ENCODE results near the gene TOP1.
A peak's percentile ranks its signal among the peaks of the same experiment; 100 is the strongest.

DNA sequence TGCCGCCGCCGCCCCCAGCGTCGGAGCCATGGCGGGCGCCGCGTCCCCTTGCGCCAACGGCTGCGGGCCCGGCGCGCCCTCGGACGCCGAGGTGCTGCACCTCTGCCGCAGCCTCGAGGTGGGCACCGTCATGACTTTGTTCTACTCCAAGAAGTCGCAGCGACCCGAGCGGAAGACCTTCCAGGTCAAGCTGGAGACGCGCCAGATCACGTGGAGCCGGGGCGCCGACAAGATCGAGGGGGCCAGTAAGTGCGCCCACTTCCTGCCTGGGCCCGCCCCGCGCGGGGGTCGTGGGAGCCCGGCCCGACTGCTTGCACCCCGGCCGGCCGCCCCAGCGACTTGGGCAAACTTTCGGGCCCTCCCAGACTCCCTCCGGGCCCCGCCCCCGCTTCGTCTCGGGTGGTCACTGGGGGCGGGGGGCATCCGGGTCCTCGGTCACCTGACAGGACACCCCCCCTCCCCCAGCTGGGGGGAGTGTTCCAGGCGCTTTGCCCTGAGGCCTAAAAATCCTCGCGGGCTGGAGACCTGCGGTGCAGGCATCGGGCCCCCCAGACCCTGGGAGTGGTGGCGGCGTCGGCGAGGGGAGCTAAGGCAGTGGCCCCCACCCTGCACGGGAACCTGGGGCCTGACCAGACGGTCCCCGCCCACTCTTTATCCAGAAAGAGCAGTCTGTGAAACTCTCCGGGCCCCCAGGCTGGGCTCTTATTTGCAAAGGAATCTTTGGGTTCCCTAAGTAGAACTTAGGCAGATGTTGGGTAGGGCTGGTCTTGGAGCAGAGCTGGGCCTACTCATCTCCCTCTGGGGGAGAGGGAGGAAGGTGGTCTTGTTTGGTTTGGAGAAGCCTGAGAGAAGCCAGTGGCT, 109.2 kb downstream of the TOP1 start:
- TF ChIP-seq, protein P1, sequence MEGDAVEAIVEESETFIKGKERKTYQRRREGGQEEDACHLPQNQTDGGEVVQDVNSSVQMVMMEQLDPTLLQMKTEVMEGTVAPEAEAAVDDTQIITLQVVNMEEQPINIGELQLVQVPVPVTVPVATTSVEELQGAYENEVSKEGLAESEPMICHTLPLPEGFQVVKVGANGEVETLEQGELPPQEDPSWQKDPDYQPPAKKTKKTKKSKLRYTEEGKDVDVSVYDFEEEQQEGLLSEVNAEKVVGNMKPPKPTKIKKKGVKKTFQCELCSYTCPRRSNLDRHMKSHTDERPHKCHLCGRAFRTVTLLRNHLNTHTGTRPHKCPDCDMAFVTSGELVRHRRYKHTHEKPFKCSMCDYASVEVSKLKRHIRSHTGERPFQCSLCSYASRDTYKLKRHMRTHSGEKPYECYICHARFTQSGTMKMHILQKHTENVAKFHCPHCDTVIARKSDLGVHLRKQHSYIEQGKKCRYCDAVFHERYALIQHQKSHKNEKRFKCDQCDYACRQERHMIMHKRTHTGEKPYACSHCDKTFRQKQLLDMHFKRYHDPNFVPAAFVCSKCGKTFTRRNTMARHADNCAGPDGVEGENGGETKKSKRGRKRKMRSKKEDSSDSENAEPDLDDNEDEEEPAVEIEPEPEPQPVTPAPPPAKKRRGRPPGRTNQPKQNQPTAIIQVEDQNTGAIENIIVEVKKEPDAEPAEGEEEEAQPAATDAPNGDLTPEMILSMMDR (conservative IDR thresholded peaks at IDR 0.05; ENCODE audit: low read depth, low read length): no peak
- no peak for TF ChIP-seq POLR2A (IDR thresholded peaks at IDR 0.05; ENCODE audit: low read depth, low read length)
- no peak for TF ChIP-seq CEBPB (IDR thresholded peaks at IDR 0.05; ENCODE audit: low read depth, low read length)
- peak; percentile 32; the same call in 1 of the 2 replicates for TF ChIP-seq MXI1 (IDR thresholded peaks at IDR 0.05; ENCODE audit: borderline replicate concordance, low read depth, low read length)
- no peak for TF ChIP-seq RAD21 (IDR thresholded peaks at IDR 0.05; ENCODE audit: low read length)
- no peak for TF ChIP-seq SMC3 (IDR thresholded peaks at IDR 0.05; ENCODE audit: low read depth, low read length)
- TF ChIP-seq, protein P2, sequence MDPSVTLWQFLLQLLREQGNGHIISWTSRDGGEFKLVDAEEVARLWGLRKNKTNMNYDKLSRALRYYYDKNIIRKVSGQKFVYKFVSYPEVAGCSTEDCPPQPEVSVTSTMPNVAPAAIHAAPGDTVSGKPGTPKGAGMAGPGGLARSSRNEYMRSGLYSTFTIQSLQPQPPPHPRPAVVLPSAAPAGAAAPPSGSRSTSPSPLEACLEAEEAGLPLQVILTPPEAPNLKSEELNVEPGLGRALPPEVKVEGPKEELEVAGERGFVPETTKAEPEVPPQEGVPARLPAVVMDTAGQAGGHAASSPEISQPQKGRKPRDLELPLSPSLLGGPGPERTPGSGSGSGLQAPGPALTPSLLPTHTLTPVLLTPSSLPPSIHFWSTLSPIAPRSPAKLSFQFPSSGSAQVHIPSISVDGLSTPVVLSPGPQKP (IDR thresholded peaks at IDR 0.05; ENCODE audit: borderline replicate concordance, low read depth, low read length): no peak
